Endothelial cell of hepatic sinusoid (primary cell): Measurements from ENCODE around the gene C2CD5.
"Not testable (repeated sequence)": the region's sequence is repeated elsewhere in the genome, so short reads cannot be mapped to it uniquely, and the experiment has no call there.

Experiments
- in situ Hi-C: cut with HindIII; loops from 2 replicates; pipeline ENCODE4 v1.10.0; 2017; ENCODE audit warnings: low sequenced_read_pairs

C2CD5 gene

DNA sequence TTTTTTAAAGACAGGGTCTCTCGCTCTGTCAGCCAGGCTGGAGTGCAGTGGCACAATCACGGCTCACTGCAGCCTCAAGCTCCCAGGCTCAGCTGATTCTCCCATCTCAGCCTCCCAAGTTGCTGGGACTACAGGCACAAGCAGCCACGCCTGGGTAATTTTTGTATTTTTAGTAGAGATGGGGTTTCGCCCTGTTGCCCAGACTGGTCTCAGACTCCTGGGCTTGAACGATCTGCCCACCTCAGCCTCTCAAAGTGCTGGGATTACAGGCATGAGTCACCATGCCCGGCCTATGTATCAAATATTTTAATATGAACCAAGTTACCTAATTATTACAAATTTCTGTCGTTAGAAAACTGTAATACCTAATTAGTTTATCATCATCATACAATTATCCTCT, 63.5 kb downstream of the C2CD5 start:
- in situ Hi-C loops: not testable (repeated sequence)

DNA sequence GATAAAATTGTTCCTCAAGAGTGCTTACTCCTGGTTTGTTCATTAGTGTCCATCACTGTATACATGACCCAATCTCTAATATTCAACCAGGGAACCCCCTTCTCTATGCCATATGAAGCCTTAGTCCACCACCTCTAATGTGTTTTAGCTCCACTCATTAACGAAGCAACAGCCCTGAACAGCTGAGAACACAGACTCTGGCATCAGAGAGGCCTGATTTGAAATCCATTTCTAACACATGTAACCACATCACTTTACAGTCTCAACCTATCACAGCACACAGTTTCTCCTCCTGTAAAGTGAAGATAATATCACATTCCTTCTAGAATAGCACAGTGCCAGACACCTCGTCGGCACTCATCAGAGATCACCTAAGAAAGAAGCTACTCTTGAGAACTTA, 64.3 kb downstream of the C2CD5 start:
- in situ Hi-C loops: no loop called here

GRCh38 chr12:22477894-22478287, 66.5 kb downstream of the C2CD5 start:
- in situ Hi-C loops: no loop called here

- in situ Hi-C loops: no loop called here
Measured at GRCh38 chr12:22477166-22477893, 67.0 kb downstream of the C2CD5 start.

GRCh38 chr12:22476133-22476532, 68.2 kb downstream of the C2CD5 start:
- in situ Hi-C loops: no loop called here

- in situ Hi-C loops: no loop called here
Measured at GRCh38 chr12:22474970-22475720, 69.2 kb downstream of the C2CD5 start.

- in situ Hi-C loops: no loop called here
Measured at GRCh38 chr12:22473212-22473611, 71.1 kb downstream of the C2CD5 start.

GRCh38 chr12:22467190-22467589, 77.2 kb downstream of the C2CD5 start:
- in situ Hi-C loops: no loop called here

- in situ Hi-C loops: no loop called here
Measured at GRCh38 chr12:22463306-22463705, 81.0 kb downstream of the C2CD5 start.

- in situ Hi-C loops: no loop called here
Measured at GRCh38 chr12:22461786-22462185, 82.6 kb downstream of the C2CD5 start.

DNA sequence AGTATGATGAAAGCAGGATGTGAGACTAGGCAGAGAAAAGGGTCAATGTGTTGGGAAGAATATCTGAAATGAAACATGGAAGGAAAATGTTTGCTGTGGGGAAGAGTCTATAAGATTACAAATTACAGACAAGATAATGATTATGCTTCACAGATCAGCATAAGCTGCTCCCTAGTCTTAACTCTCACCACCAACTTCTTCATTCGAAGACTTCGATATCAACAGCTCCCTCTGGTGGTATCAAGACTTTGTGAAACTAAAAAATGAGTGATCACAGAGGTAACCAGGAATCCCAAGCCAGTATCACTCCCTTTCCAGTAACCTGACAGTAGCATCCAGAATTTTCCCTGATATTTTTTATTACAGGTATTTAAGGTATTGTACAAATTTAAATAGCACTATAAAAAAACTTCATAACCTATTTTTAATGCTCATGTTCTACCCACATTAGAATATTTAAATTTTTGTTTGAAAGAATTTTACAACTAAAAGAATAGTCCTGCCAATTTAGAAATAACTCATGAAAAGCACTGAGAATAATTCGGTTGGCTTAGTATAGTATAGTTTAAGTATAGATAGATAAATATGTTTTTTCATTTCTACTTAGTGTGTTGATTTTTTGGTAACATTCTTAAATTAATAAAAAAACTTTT, 84.4 kb downstream of the C2CD5 start:
- in situ Hi-C loops: no loop called here

GRCh38 chr12:22458298-22458937, 85.9 kb downstream of the C2CD5 start:
- in situ Hi-C loops: no loop called here

DNA sequence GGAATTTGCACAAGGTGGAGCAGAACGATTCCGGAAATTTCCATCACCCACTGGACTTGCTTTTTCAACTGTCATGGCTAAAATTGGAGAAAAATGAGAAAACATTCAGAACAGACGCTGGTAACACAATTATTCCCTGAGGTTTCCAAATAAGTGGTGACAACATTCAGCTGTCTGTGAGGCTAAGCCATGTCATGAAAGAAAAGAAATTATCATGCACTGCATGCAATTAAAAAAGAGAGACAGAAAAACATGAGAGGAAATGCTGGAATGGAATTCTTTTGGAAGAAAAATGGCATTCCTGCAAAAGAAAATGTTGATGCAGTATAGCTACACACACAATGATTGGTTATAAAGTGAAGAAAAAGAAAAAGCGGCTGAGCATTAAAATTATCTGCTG, 87.3 kb downstream of the C2CD5 start:
- in situ Hi-C loops: no loop called here

DNA sequence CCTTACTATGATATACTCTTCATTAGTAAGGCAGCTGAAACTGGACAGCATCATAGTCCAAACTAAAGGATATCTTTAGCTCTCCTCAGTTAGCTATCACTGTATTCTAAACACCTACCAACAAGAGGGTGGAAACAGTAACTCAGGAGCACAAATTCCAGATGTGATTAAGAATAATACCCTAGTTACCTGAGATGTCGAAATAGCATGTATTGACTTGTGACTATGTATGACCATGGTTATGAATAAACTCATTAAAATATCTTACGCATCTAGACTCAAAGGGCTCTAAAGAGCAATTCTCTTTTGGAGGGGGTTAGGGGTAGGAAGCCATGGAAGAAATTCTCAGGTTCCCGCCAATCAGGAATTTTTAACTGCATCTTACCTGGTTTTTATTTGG, 90.8 kb downstream of the C2CD5 start:
- in situ Hi-C loops: no loop called here

DNA sequence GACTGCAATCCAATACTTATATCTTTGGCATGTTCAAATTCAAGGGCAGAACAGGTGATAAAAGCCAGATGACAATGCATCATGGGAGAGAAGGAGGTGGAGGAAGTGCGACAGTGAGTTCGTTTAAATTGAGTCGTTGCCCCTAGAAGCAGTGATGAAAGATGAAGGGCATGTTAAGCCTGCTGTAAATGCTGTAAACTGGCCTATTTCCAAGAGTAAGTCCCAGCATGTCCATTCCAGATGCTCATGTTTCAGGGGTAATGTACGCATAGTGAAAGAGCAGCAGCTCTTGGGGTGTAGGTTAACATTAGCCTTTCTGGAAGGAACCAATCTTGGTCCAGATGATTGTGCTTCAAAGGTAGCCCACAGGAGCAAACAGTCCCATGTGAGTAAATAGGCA, 97.1 kb downstream of the C2CD5 start:
- in situ Hi-C loops: no loop called here

- in situ Hi-C loops: not testable (repeated sequence)
Measured at GRCh38 chr12:22444317-22444665, 100.1 kb downstream of the C2CD5 start.

- in situ Hi-C loops: no loop called here
Measured at GRCh38 chr12:22443379-22444316, 100.7 kb downstream of the C2CD5 start.

GRCh38 chr12:22437031-22437806, 107.1 kb downstream of the C2CD5 start:
- in situ Hi-C loops: no loop called here

- in situ Hi-C loops: no loop called here
Measured at GRCh38 chr12:22435583-22435982, 108.8 kb downstream of the C2CD5 start.
